ENCODE data around the gene SMIM8.

DNA sequence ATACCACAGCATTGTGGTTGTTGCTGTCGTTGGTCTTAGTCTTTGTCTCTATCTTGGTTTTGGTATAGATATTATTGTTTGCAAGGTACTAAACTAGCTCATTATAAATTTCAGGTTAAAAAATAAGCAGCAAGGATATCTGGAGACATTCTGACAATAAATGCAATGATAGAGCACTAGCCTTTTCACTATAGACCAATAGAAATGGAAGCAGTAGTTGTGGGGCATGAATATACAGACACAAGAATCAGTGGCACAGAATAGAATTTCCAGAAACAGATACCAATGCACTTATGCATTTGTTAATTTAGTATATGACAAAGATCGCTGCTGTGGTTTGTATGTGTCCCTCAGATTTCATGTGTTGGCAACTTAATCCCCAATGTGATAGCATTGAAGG, 54.3 kb downstream of the SMIM8 start:
- TF ChIP-seq EP300 (IDR thresholded peaks at IDR 0.05) (no peak), POLR2A (IDR thresholded peaks at IDR 0.05; ENCODE audit: low read depth) (no peak), POLR2AphosphoS5 (IDR thresholded peaks at IDR 0.05) (no peak)
- TF ChIP-seq, protein P1, sequence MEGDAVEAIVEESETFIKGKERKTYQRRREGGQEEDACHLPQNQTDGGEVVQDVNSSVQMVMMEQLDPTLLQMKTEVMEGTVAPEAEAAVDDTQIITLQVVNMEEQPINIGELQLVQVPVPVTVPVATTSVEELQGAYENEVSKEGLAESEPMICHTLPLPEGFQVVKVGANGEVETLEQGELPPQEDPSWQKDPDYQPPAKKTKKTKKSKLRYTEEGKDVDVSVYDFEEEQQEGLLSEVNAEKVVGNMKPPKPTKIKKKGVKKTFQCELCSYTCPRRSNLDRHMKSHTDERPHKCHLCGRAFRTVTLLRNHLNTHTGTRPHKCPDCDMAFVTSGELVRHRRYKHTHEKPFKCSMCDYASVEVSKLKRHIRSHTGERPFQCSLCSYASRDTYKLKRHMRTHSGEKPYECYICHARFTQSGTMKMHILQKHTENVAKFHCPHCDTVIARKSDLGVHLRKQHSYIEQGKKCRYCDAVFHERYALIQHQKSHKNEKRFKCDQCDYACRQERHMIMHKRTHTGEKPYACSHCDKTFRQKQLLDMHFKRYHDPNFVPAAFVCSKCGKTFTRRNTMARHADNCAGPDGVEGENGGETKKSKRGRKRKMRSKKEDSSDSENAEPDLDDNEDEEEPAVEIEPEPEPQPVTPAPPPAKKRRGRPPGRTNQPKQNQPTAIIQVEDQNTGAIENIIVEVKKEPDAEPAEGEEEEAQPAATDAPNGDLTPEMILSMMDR (IDR thresholded peaks at IDR 0.05), result no peak

Measured in esophagus muscularis mucosa (tissue), 4 donors.